GM23248 (cell line): ENCODE measurements around the gene LSP1. TPM values are rescaled to one million over a fixed set of nuclear protein-coding genes. Genes with fewer than 3 reads are reported as not detected.

ENCODE experiments used
- DNase-seq: peaks from one replicate; pipeline ENCODE4 v3.0.0-alpha.2; 2015
- H2AFZ ChIP-seq: fragments of 200-600 bp; sonication (generic); 2 replicates; pipeline ENCODE4 v1.6.1; 2016; ENCODE audit warnings: antibody characterized with exemption
- H3F3A ChIP-seq: fragments of 200-600 bp; sonication (generic); 2 replicates; pipeline ENCODE4 v1.6.1; 2016; ENCODE audit warnings: mild to moderate bottlenecking, antibody characterized with exemption, mixed run types; ENCODE audit not compliant: insufficient read depth
- H3K27ac ChIP-seq: fragments of 200-600 bp; sonication (generic); 2 replicates; pipeline ENCODE4 v1.5.1; 2016; ENCODE audit warnings: mild to moderate bottlenecking
- H3K27me3 ChIP-seq: fragments of 200-600 bp; sonication (generic); replicated peaks from 2 replicates; pipeline ENCODE4 v1.6.1; 2016; ENCODE audit warnings: mild to moderate bottlenecking; ENCODE audit not compliant: insufficient read depth
- H3K36me3 ChIP-seq: fragments of 200-600 bp; sonication (generic); 2 replicates; pipeline ENCODE4 v1.6.1; 2016; ENCODE audit warnings: low read depth, mild to moderate bottlenecking
- H3K4me1 ChIP-seq: fragments of 200-600 bp; sonication (generic); 2 replicates; pipeline ENCODE4 v1.6.1; 2016; ENCODE audit warnings: mild to moderate bottlenecking; ENCODE audit not compliant: insufficient read depth
- H3K4me2 ChIP-seq: fragments of 200-600 bp; sonication (generic); one replicate; pipeline ENCODE4 v1.6.1; 2016; ENCODE audit warnings: mild to moderate bottlenecking; ENCODE audit not compliant: unreplicated experiment
- H3K4me3 ChIP-seq: fragments of 200-600 bp; sonication (generic); 2 replicates; pipeline ENCODE4 v1.5.1; 2016; ENCODE audit warnings: mild to moderate bottlenecking
- H3K79me2 ChIP-seq: fragments of 200-600 bp; sonication (generic); 2 replicates; pipeline ENCODE4 v1.6.1; 2016; ENCODE audit warnings: mild to moderate bottlenecking; ENCODE audit not compliant: insufficient read depth
- H3K9ac ChIP-seq: fragments of 200-600 bp; sonication (generic); 2 replicates; pipeline ENCODE4 v1.6.1; 2016; ENCODE audit warnings: mild to moderate bottlenecking
- H3K9me2 ChIP-seq: fragments of 200-600 bp; sonication (generic); 2 replicates; pipeline ENCODE4 v1.6.1; 2016; ENCODE audit warnings: mixed run types, mild to moderate bottlenecking, moderate library complexity; ENCODE audit not compliant: insufficient read depth
- H3K9me3 ChIP-seq: fragments of 200-600 bp; sonication (generic); one replicate; pipeline ENCODE4 v1.6.1; 2017; ENCODE audit warnings: low read depth
- H4K20me1 ChIP-seq: fragments of 200-600 bp; sonication (generic); 2 replicates; pipeline ENCODE4 v1.6.0; 2016; ENCODE audit not compliant: insufficient read depth
- EZH2 ChIP-seq: fragments of 200-600 bp; sonication (generic); IDR thresholded peaks from 2 replicates; pipeline ENCODE4 v1.6.1; 2018; ENCODE audit warnings: antibody characterized with exemption, mild to moderate bottlenecking; ENCODE audit not compliant: insufficient read depth, poor library complexity, severe bottlenecking
- EZH2phosphoT487 ChIP-seq: fragments of 200-600 bp; sonication (generic); IDR thresholded peaks from 2 replicates; pipeline ENCODE4 v1.6.1; 2018; ENCODE audit warnings: antibody characterized with exemption, moderate library complexity, mild to moderate bottlenecking, low read depth; ENCODE audit not compliant: insufficient read depth
- WGBS, 2 experiments: methylation state at CpG; one replicate each; pipeline ENCODE4 v1.1.6; 2015 to 2017; ENCODE audit warnings: low lambda C conversion rate in 2 of 2, low coverage in 1 of 2; ENCODE audit errors: missing lambda C conversion rate in 2 of 2; 5-methylcytosine and 5-hydroxymethylcytosine counted together
- in situ Hi-C: fragments of 300-500 bp; cut with MboI; formaldehyde crosslinking; loops from 2 replicates; pipeline ENCODE4 v1.15.0; 2020
- polyA plus RNA-seq: library from polyadenylated mRNA; unstranded; fragments of >200 nt; fragmentation: Nextera tagmentation; extraction: Ambion mirVana; gene quantifications from 2 replicates; pipeline ENCODE4 v1.2.1, GENCODE V29; 2016
- total RNA-seq: library from RNA; depleted of rRNA; stranded (reverse); fragments of >200 nt; shearing (Covaris generic); gene quantifications from 2 replicates; pipeline ENCODE4 v1.2.3, GENCODE V29; 2014

LSP1 gene
- total and polyA plus RNA-seq, 2 experiments from 2014 or later = 0.36 TPM; not detected in 1

DNA sequence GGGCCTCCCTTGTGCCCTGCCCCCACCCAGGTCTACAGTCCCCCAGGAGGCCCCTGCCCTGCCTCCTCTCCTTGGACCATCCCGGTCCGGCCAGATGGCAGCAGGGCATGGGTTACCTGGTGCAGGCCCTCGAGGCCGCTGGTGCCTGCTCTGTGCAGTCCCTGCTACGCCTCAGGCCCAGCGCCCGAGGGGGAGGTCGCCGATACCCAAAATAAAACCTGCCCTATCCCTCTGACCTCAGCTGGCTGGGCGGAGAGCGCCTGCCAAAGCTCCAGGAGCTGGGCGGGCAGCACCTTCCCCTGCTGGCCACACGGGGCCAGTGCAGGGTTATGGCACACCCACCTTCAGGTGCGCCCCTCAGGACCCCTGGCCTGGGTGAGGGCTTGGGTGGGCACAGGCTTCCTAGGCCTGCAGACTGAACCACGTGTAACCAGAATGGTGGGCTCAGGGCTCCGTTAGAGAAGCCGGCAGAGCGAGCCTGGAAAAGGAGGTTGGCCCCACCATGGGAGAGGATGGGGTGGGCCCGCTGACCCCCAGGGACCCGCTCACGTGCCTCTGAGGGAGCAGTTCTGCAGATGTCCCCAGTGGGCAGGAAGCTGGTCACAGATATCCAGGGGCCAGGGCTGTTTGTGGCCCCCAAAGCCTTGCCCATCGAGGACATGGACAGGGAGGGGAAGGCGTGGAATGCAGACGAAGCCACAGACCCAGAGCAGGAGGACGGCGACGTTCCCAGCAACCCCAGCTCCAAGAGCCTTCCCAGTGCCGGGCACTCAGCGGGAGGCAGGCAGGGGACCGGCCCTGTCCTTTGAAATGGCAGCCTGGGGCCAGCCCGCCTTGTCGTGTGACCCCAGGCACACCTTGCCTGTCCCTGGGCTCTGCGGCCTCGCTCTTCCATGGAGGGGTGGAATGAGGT lies 64.9 kb downstream of the LSP1 start:
- H2AFZ ChIP-seq = no peak overlapping the region
- no peaks in the 10 kb centered on the region for H3K9me3 ChIP-seq
- DNase-seq = peak; percentile 12
- no peaks in the 10 kb centered on the region for H4K20me1 ChIP-seq
- H3K27me3 ChIP-seq = 0 out of 2 replicates have a peak, but pooled peaks cover 3% of the 10 kb centered on the region
- no peaks in the 10 kb centered on the region for H3K9me2 ChIP-seq
- no peaks in the 10 kb centered on the region for H3K79me2 ChIP-seq
- no peaks in the 10 kb centered on the region for H3K4me1 ChIP-seq
- no peak overlapping the region for H3K4me2 ChIP-seq
- in situ Hi-C loops = no loop called here
- no peak overlapping the region for H3K9ac ChIP-seq
- no peak overlapping the region for H3K27ac ChIP-seq
- no peaks in the 10 kb centered on the region for H3F3A ChIP-seq
- no peaks in the 10 kb centered on the region for H3K36me3 ChIP-seq
- no peak overlapping the region for H3K4me3 ChIP-seq
- TF ChIP-seq EZH2 (no peak), EZH2phosphoT487 (no peak)
- 56 to 59% methylated on average over 24 to 29 of the region's 34 CpGs for WGBS, 2 experiments

DNA sequence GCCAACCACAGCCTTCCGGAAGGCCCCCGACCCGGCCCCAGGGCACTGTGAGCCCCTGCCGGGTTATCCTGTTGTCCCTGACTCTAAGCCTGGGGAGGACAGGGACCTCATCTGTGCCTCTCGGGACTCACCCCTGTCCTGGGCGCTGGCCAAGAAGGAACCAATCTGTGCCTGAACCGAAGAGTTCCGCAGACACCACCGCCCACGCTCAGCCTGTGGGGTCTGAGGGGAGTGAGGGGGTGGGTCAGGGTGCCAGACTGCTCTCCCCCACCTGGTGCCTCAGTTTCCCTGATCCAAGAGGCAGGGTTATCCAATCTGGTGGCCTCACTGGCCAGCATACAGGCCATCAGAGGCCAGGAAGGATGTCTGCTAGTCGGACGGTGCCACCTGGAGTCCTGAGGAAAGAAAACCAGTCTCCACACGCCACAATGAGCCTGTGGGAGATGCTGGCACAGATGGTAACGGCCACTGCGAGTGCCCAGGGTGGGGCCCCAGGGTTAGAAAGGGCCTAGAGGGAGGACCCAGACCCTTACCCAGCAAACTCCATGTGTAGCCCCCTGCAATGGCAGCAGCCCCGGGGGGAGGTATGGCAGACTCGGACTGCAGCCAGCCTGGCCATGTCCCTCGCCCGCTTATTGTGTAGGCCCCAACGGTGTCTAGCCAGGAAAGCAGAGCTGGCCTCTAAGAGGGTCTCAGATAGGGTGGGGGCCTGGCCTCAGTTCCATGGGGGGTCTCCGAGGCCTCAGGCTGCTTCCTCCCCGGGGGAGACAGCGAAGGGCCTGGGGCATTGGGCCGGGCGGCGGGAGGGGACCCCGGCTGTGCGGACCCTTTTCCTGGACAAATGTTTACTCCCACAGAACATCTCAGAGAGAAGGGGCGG lies 65.8 kb downstream of the LSP1 start:
- Histone ChIP-seq H3K9ac (no peak overlapping the region), H3F3A (no peaks in the 10 kb centered on the region), H3K4me1 (no peaks in the 10 kb centered on the region), H3K4me3 (no peak overlapping the region), H3K4me2 (no peak overlapping the region), H4K20me1 (no peaks in the 10 kb centered on the region), H2AFZ (no peak overlapping the region), H3K9me3 (no peaks in the 10 kb centered on the region), H3K27me3 (0 out of 2 replicates have a peak, but pooled peaks cover 3% of the 10 kb centered on the region), H3K27ac (no peak overlapping the region), H3K79me2 (no peaks in the 10 kb centered on the region), H3K9me2 (no peaks in the 10 kb centered on the region), H3K36me3 (no peaks in the 10 kb centered on the region)
- 66% methylated on average over 24 to 26 of the region's 29 CpGs for WGBS, 2 experiments
- TF ChIP-seq EZH2 (no peak), EZH2phosphoT487 (no peak)
- DNase-seq = no peak
- in situ Hi-C loops = no loop called here

DNA sequence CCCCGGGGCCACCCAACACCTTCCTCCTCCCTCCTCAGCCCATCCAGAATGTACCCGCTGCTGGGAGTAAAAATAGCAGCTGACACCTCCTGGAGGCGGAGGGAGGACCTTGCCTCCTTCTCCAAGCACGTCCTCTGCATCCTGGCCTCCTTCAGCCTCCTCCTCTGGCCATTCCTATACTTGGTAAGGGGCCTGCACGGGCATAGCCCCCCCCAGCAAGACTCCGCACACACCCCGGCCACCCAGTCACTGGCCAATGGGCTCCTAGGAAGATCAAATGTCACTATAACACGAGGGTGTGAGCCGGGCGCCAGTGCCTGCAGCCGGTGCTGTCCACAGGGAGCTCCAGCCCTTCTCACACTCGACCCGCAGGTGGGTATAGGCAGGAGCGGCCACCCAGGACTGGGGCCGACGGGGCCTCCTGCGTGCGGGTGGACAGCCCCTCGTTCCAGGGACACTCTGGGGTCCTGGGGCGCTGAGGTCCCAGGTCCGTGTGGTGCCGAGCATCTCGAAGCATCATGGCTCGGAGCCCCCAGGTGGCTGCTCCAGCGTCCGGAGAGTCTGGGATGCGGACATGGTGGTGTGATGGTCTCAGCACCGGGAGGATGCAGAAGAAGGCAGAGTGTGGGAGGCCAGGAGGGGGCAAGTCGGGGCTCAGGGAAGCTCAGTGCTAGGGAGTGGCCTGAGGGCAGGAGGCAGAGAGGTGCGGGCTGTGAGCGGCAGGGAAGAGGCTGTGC lies 66.7 kb downstream of the LSP1 start, which contains the start of gene TNNT3:
Gene TNNT3 (plus strand): TSS at position 313 of the 737 bp plus-strand sequence. CDS start 3,172 bp downstream, outside the sequence.
- in situ Hi-C loops = no loop called here
- no peaks in the 10 kb centered on the region for H4K20me1 ChIP-seq
- H3K9ac ChIP-seq = no peak within 1 kb of the TSS
- no peak within 1 kb of the TSS for H3K4me3 ChIP-seq
- no peak for TF ChIP-seq EZH2phosphoT487
- no peaks in the 10 kb centered on the region for H3K79me2 ChIP-seq
- 61% methylated on average over 28 to 31 of the region's 31 CpGs for WGBS, 2 experiments
- no peak within 1 kb of the TSS for H3K4me2 ChIP-seq
- no peaks in the 10 kb centered on the region for H3K9me3 ChIP-seq
- H3F3A ChIP-seq = no peaks in the 10 kb centered on the region
- H3K9me2 ChIP-seq = no peaks in the 10 kb centered on the region
- H3K27me3 ChIP-seq = 0 out of 2 replicates have a peak, but pooled peaks cover 3% of the 10 kb centered on the region
- no peaks in the 10 kb centered on the region for H3K4me1 ChIP-seq
- H3K27ac ChIP-seq = no peak within 1 kb of the TSS
- DNase-seq = peak; percentile 16
- no peak within 1 kb of the TSS for H2AFZ ChIP-seq
- no peaks in the 10 kb centered on the region for H3K36me3 ChIP-seq
